DOHH2 (cell line): ENCODE measurements around the gene INSC.

Experiments
- H3F3A ChIP-seq: fragments of 200-600 bp; sonication (generic), shearing (Covaris generic); 2 replicates; pipeline ENCODE4 v1.6.0; 2016; ENCODE audit warnings: antibody characterized with exemption, mild to moderate bottlenecking; ENCODE audit not compliant: control insufficient read depth, insufficient read depth
- H3K27ac ChIP-seq: fragments of 200-600 bp; sonication (generic); 2 replicates; pipeline ENCODE4 v1.5.1; 2014; ENCODE audit warnings: low read depth, mild to moderate bottlenecking, low read length, moderate library complexity
- H3K27me3 ChIP-seq: fragments of 200-600 bp; sonication (generic); 2 replicates; pipeline ENCODE4 v1.6.1; 2014; ENCODE audit warnings: mild to moderate bottlenecking, low read length, mixed read lengths; ENCODE audit not compliant: control insufficient read depth
- H3K36me3 ChIP-seq: fragments of 200-600 bp; sonication (generic); 2 replicates; pipeline ENCODE4 v1.6.1; 2014; ENCODE audit warnings: mild to moderate bottlenecking, low read length, moderate library complexity, mixed read lengths; ENCODE audit not compliant: control insufficient read depth
- H3K4me1 ChIP-seq: fragments of 200-600 bp; sonication (generic); 2 replicates; pipeline ENCODE4 v1.6.1; 2014; ENCODE audit warnings: mild to moderate bottlenecking, low read length, mixed read lengths; ENCODE audit not compliant: control insufficient read depth
- H3K4me2 ChIP-seq: fragments of 200-600 bp; sonication (generic); 2 replicates; pipeline ENCODE4 v1.6.0; 2014; ENCODE audit warnings: mild to moderate bottlenecking, low read length, moderate library complexity
- H3K4me3 ChIP-seq: fragments of 200-600 bp; sonication (generic); 2 replicates; pipeline ENCODE4 v1.5.1; 2014; ENCODE audit warnings: mild to moderate bottlenecking, low read length, mixed read lengths
- H3K79me2 ChIP-seq: fragments of 200-600 bp; sonication (generic); 2 replicates; pipeline ENCODE4 v1.6.1; 2014; ENCODE audit warnings: mild to moderate bottlenecking, low read length, mixed read lengths; ENCODE audit not compliant: control insufficient read depth
- H3K9me2 ChIP-seq: fragments of 200-600 bp; sonication (generic); replicated peaks from 2 replicates; pipeline ENCODE4 v1.6.1; 2014; ENCODE audit warnings: mild to moderate bottlenecking, low read length, mixed read lengths; ENCODE audit not compliant: control insufficient read depth
- H3K9me3 ChIP-seq: fragments of 200-600 bp; sonication (generic); 2 replicates; pipeline ENCODE4 v1.6.1; 2014; ENCODE audit warnings: antibody characterized with exemption, low read length, mixed read lengths; ENCODE audit not compliant: control insufficient read depth, insufficient read depth
- H4K20me1 ChIP-seq: fragments of 200-600 bp; sonication (generic); 2 replicates; pipeline ENCODE4 v1.6.0; 2014; ENCODE audit warnings: low read depth, mild to moderate bottlenecking, antibody characterized with exemption, low read length, moderate library complexity; ENCODE audit not compliant: control insufficient read depth, insufficient read depth
- CTCF ChIP-seq: fragments of 200-600 bp; sonication (generic); IDR thresholded peaks from one replicate; pipeline ENCODE4 v1.5.1; 2014; ENCODE audit warnings: antibody characterized with exemption, mild to moderate bottlenecking, low read depth, low read length; ENCODE audit not compliant: poor library complexity, severe bottlenecking
- EZH2phosphoT487 ChIP-seq: fragments of 200-600 bp; sonication (generic); IDR thresholded peaks from 2 replicates; pipeline ENCODE4 v1.6.1; 2017; ENCODE audit warnings: borderline replicate concordance, mild to moderate bottlenecking, antibody characterized with exemption, low read length, moderate library complexity, mixed read lengths

INSC gene

DNA sequence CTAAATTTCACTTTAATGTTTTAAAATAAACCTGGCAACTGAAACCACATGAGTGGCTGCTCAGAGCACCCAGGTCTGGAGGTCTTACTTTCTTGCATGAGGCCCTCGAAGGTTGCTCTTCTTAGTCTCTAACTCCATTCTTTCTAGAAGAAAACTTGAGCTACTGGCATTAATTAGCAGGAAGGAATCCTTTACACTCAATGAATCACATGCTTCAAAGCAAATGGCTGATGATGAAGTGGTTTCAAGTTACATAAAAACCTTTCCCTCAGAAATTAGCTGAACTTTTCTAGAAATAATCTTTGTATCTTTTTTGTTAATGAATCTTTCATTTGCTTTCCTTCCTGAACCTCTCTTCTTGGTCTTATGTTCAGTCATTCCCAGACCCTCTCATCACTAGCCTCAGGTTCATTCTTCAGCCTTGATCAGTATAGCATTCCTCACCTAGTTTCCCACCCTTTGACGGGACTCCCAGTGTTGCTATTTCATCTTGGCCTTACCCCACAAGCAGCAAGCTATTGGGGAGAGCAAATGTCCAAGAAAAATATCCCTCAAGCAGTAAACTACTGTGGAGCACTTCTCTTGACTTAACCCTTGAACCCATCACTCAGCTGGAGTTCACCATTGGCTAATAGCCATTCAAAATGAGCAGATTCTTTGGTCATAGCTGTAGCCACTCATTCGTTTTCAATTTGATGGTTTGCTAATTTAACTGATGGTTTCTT, 75.1 kb downstream of the INSC start:
- H3K27me3 ChIP-seq = peaks cover 3% of the 10 kb centered on the region; the same call in 1 of the 2 replicates
- no peak overlapping the region for H3K4me3 ChIP-seq
- no peaks in the 10 kb centered on the region for H3K4me1 ChIP-seq
- H3K4me2 ChIP-seq = no peak overlapping the region
- no peaks in the 10 kb centered on the region for H3K79me2 ChIP-seq
- H3K27ac ChIP-seq = no peak overlapping the region
- no peaks in the 10 kb centered on the region for H3F3A ChIP-seq
- no peak for TF ChIP-seq EZH2phosphoT487
- TF ChIP-seq CTCF = no peak
- no peaks in the 10 kb centered on the region for H4K20me1 ChIP-seq
- H3K9me3 ChIP-seq = no peaks in the 10 kb centered on the region
- H3K36me3 ChIP-seq = no peaks in the 10 kb centered on the region
- no peaks in the 10 kb centered on the region for H3K9me2 ChIP-seq

DNA sequence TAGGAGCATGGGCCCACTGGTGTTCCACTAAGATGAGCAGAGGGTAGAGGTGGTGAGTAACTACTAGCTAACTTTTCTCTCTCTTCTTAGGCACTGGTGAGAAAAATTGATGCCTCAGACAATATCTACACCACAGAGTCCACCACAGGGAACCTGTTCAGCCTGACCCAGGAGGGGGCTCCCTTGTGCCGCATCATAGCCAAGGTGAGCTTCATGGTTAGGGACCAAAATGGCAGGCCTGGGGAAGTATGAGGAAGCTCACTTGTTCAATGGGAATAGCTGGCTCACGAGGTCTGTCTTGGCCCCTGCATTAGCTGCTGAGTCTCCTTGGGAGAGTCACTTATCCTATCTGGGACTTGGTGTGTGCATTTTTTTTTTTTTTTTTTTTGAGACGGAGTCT, 75.9 kb downstream of the INSC start:
- Histone ChIP-seq H3K79me2 (no peaks in the 10 kb centered on the region), H3K4me1 (no peaks in the 10 kb centered on the region), H3K4me2 (no peak overlapping the region), H3K36me3 (no peaks in the 10 kb centered on the region), H4K20me1 (no peaks in the 10 kb centered on the region), H3K27me3 (peaks cover 3% of the 10 kb centered on the region; the same call in 1 of the 2 replicates), H3K27ac (no peak overlapping the region), H3K9me3 (no peaks in the 10 kb centered on the region), H3K4me3 (no peak overlapping the region), H3K9me2 (no peaks in the 10 kb centered on the region), H3F3A (no peaks in the 10 kb centered on the region)
- no peak for TF ChIP-seq EZH2phosphoT487
- TF ChIP-seq CTCF = no peak

GRCh38 chr11:15192005-15192556, 77.4 kb downstream of the INSC start:
- Histone ChIP-seq H3K9me2 (no peaks in the 10 kb centered on the region), H3K27ac (no peak overlapping the region), H3K79me2 (no peaks in the 10 kb centered on the region), H3K36me3 (no peaks in the 10 kb centered on the region), H3F3A (no peaks in the 10 kb centered on the region), H4K20me1 (no peaks in the 10 kb centered on the region), H3K4me1 (no peaks in the 10 kb centered on the region), H3K27me3 (peaks cover under 1% of the 10 kb centered on the region; the same call in 1 of the 2 replicates), H3K4me2 (no peak overlapping the region), H3K4me3 (no peak overlapping the region), H3K9me3 (no peaks in the 10 kb centered on the region)
- TF ChIP-seq EZH2phosphoT487 (no peak), CTCF (no peak)
